Measurements from ENCODE around the gene ANKRD49. TPM values are rescaled to one million over a fixed set of nuclear protein-coding genes. Genes with fewer than 3 reads are reported as not detected.

ANKRD49 gene, protein sequence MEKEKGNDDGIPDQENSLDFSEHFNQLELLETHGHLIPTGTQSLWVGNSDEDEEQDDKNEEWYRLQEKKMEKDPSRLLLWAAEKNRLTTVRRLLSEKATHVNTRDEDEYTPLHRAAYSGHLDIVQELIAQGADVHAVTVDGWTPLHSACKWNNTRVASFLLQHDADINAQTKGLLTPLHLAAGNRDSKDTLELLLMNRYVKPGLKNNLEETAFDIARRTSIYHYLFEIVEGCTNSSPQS
- total RNA-seq (2022; extraction: Qiagen RNA extraction): 5.8 to 6.7 TPM (median 6.0 TPM) in 5 replicates

DNA sequence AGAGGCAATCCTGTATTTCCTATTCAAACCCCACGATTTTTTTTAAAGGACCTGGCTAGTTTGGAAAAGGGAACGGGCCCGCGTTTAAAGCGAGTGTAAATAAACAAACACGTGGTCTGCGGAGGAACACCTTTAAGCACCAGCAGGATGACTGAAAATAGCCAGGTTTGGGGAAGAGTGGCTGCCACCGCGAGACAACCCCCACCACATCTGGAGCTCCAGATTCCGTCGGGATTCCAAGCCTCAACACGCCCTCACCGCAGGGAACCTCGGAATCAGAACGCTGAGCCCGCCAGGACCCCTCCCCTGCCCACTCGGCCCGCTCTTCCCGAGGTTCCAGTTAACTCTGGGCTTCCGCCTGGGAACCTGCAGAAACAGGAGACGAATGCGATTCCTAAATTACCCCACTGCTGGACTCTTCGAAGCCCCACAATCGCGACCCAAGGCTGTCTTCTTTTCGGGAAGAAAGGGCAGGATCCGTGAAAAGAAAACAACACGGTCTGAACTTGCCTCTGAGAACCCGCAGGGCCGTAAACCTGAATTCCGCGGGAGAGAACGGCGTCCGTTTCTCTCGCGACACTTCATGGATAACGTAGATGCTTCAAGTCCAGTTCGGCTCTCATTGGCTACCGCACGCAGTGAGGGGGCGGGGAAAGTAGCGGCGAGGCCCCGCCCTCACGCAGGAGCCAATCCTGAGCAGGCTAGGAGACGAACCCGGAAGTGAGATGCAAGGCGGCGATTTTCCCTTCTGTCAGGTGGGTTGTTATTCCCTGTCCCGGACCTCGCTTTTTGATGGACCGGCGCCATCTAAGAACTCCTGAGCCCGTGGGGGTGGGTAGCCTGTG is at the start of gene ANKRD49, which contains the start of gene MRE11:
Gene ANKRD49 (plus strand): TSS at position 704 of the 845 bp plus-strand sequence. CDS start 2,710 bp downstream, outside the sequence.
Gene MRE11 (minus strand): TSS at position 564 of the 845 bp plus-strand sequence. CDS start 1,043 bp downstream, outside the sequence.

DNA sequence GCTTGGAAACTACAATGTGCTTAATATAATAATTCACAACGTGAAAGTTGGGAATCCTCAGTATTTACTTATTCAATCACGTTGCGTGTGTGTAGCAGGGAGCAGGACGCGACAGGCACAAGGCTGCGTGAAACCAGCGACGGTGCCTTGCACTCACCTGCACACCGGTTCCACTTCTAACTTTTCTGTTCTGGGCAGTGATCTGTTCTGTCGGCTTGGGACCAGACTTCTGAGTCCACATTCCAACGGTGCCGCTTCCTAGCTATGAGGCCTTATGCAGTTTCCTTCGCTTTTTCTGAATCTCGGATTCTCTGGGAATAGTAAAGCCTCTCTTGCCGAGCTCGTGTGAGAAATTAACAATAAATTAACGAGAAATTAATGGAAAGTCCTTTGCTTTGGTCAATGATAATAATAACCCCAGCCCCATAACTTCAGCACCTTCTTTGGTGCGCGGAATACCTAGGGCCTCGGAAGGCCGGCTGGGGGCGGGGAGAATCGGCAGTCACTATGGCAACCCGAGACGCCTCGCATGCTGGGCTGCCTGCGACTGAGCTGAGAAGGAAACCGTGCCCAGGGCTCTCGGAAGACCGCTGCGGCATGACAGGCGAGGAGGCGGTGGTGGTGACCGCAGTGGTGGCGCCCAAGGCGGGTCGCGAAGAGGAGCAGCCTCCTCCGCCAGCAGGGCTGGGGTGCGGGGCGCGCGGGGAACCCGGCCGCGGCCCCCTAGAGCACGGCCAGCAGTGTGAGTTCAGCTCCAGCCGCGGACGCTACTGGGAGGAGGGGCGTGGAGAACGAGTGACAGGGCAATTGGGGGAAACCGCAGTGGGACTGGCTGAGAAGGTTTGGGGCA is 18.4 kb downstream of the ANKRD49 start, which contains the start of gene C11orf97:
Gene C11orf97 (plus strand): TSS at position 530 of the 850 bp plus-strand sequence. CDS start 68 bp downstream, at position 598.

DNA sequence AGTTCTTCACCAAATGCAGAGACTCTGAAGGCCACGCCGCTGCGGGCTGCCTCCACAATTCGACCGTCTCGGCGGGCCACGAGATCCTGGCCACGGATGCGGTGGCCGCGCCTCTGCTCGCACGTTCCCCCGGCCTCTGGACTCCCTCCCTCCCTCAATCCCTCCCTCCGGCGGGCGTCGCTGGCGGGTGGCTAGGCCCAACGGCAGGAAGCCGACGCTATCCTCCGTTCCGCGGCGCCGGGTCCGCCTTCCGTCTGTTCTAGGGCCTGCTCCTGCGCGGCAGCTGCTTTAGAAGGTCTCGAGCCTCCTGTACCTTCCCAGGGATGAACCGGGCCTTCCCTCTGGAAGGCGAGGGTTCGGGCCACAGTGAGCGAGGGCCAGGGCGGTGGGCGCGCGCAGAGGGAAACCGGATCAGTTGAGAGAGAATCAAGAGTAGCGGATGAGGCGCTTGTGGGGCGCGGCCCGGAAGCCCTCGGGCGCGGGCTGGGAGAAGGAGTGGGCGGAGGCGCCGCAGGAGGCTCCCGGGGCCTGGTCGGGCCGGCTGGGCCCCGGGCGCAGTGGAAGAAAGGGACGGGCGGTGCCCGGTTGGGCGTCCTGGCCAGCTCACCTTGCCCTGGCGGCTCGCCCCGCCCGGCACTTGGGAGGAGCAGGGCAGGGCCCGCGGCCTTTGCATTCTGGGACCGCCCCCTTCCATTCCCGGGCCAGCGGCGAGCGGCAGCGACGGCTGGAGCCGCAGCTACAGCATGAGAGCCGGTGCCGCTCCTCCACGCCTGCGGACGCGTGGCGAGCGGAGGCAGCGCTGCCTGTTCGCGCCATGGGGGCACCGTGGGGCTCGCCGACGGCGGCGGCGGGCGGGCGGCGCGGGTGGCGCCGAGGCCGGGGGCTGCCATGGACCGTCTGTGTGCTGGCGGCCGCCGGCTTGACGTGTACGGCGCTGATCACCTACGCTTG is 50.2 kb downstream of the ANKRD49 start, which contains the start of gene FUT4:
Gene FUT4 (plus strand): TSS at position 227 of the 951 bp plus-strand sequence. CDS start 213 bp downstream, at position 440.

Other genes starting within 250 kb of the ANKRD49 start
- not detected in 5 replicates for gene IZUMO1R, start 189.4 kb upstream of the ANKRD49 start, total RNA-seq (2022; extraction: Qiagen RNA extraction)
- 0.05 to 0.07 TPM (median 0.06 TPM) in 5 replicates for gene GPR83, start 92.6 kb upstream of the ANKRD49 start, total RNA-seq (2022; extraction: Qiagen RNA extraction)
- 12.1 to 15.9 TPM (median 14.6 TPM) in 5 replicates for gene MRE11, start 140 bp upstream of the ANKRD49 start, total RNA-seq (2022; extraction: Qiagen RNA extraction)
- not detected in 5 replicates for gene C11orf97, start 18.5 kb downstream of the ANKRD49 start, total RNA-seq (2022; extraction: Qiagen RNA extraction)
- 2.0 to 2.9 TPM (median 2.5 TPM) in 5 replicates for gene FUT4, start 49.9 kb downstream of the ANKRD49 start, total RNA-seq (2022; extraction: Qiagen RNA extraction)
- gene PIWIL4, start 73.4 kb downstream of the ANKRD49 start, total RNA-seq (2022; extraction: Qiagen RNA extraction): 0.19 to 0.40 TPM (median 0.29 TPM) in 5 replicates